Hepatocyte (in vitro differentiated cells): ENCODE data around the gene HNRNPH3. TPM values are rescaled to one million over a fixed set of nuclear protein-coding genes. Genes with fewer than 3 reads are reported as not detected.

ENCODE experiments used
- DNase-seq: peaks from one replicate; pipeline ENCODE4 v3.0.0-alpha.2; 2016; ENCODE audit warnings: low spot score
- H2AFZ ChIP-seq: fragments of 200-600 bp; sonication (generic); 2 replicates; pipeline ENCODE4 v1.6.0; 2016; ENCODE audit warnings: antibody characterized with exemption, mild to moderate bottlenecking
- H3K27ac ChIP-seq: fragments of 200-600 bp; sonication (generic); 2 replicates; pipeline ENCODE4 v1.5.1; 2016; ENCODE audit warnings: mild to moderate bottlenecking
- H3K27me3 ChIP-seq: fragments of 200-600 bp; sonication (generic); 2 replicates; pipeline ENCODE4 v1.6.1; 2016
- H3K36me3 ChIP-seq: fragments of 200-600 bp; sonication (generic); replicated peaks from 2 replicates; pipeline ENCODE4 v1.5.1; 2016; ENCODE audit warnings: low read depth; ENCODE audit not compliant: insufficient read depth
- H3K4me1 ChIP-seq: fragments of 200-600 bp; sonication (generic); 2 replicates; pipeline ENCODE4 v1.5.1; 2016; ENCODE audit warnings: mild to moderate bottlenecking, moderate library complexity; ENCODE audit not compliant: insufficient read depth
- H3K4me2 ChIP-seq: fragments of 200-600 bp; sonication (generic); 2 replicates; pipeline ENCODE4 v1.6.0; 2016
- H3K4me3 ChIP-seq: fragments of 200-600 bp; sonication (generic); 2 replicates; pipeline ENCODE4 v1.5.1; 2016; ENCODE audit warnings: mild to moderate bottlenecking
- H3K79me2 ChIP-seq: fragments of 200-600 bp; sonication (generic); 2 replicates; pipeline ENCODE4 v1.6.0; 2017; ENCODE audit warnings: mild to moderate bottlenecking
- H3K9me2 ChIP-seq: fragments of 200-600 bp; sonication (generic); replicated peaks from 2 replicates; pipeline ENCODE4 v1.6.0; 2017; ENCODE audit warnings: mild to moderate bottlenecking; ENCODE audit not compliant: insufficient read depth
- H3K9me3 ChIP-seq: fragments of 200-600 bp; sonication (generic); 2 replicates; pipeline ENCODE4 v1.5.1; 2016; ENCODE audit warnings: low read depth, mild to moderate bottlenecking
- H4K20me1 ChIP-seq: fragments of 200-600 bp; sonication (generic); 2 replicates; pipeline ENCODE4 v1.6.0; 2016; ENCODE audit warnings: mild to moderate bottlenecking; ENCODE audit not compliant: insufficient read depth, poor library complexity, severe bottlenecking
- EZH2 ChIP-seq: fragments of 200-600 bp; sonication (generic); IDR thresholded peaks from 2 replicates; pipeline ENCODE4 v1.6.1; 2016; ENCODE audit warnings: antibody characterized with exemption, mild to moderate bottlenecking, borderline replicate concordance
- EZH2phosphoT487 ChIP-seq: fragments of 200-600 bp; sonication (generic); IDR thresholded peaks from one replicate; pipeline ENCODE4 v1.6.1; 2018; ENCODE audit warnings: antibody characterized with exemption, mild to moderate bottlenecking, low read depth, moderate library complexity; ENCODE audit not compliant: unreplicated experiment, severe bottlenecking
- WGBS: methylation state at CpG from one replicate; pipeline ENCODE4 v1.1.6; 2016; ENCODE audit warnings: low lambda C conversion rate; ENCODE audit errors: missing lambda C conversion rate; 5-methylcytosine and 5-hydroxymethylcytosine counted together
- polyA plus RNA-seq: library from polyadenylated mRNA; unstranded; fragments of >200 nt; fragmentation: Nextera tagmentation; extraction: Ambion mirVana; gene quantifications from 2 replicates; pipeline ENCODE4 v1.2.1, GENCODE V29; 2016
- total RNA-seq: library from RNA; depleted of rRNA; stranded (reverse); fragments of >200 nt; gene quantifications from 2 replicates; pipeline ENCODE4 v1.2.3, GENCODE V29; 2014
- TF ChIP-seq, protein P1 (sequence below): fragments of 200-600 bp; sonication (generic); IDR thresholded peaks from 2 replicates; pipeline ENCODE4 v1.5.1; 2016; ENCODE audit warnings: antibody characterized with exemption, mild to moderate bottlenecking; ENCODE audit not compliant: poor library complexity

The HNRNPH3 gene
- total and polyA plus RNA-seq, 2 experiments from 2014 or later, result 26.8 to 135 TPM

DNA sequence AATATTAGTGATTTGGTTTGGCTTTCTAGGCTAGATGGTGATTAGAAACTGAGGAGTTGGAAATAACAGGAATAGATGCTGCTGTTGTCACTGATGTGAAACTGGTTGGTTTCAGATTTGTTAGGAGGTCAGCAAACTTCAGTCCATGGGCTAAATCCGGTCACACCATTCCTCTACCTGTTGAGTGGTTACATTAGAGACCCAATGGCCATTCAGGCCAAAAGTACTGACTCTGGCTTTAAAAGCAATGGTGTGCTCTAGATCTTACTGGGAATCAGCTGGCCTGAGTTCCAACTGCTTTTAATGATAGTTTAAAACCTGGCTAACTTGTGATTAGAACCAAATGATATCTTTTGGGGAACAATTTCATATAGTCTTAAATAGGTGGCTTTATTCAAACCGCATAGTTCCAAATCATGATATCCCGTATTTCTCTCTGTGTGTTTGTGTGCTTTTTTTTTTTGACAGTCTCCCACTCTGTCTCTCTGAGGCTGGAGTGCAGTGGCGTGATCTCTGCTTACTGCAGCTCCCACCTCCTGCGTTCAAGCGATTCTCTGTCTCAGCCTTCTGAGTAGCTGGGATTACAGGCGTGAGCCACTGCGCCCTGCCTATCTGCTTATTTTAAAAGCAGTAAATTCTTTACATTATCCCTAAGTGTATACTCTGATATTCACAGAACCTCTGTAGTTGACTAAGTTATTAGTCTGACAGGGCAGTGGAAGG is 8.7 kb downstream of the HNRNPH3 start:
- TF ChIP-seq, protein P1, sequence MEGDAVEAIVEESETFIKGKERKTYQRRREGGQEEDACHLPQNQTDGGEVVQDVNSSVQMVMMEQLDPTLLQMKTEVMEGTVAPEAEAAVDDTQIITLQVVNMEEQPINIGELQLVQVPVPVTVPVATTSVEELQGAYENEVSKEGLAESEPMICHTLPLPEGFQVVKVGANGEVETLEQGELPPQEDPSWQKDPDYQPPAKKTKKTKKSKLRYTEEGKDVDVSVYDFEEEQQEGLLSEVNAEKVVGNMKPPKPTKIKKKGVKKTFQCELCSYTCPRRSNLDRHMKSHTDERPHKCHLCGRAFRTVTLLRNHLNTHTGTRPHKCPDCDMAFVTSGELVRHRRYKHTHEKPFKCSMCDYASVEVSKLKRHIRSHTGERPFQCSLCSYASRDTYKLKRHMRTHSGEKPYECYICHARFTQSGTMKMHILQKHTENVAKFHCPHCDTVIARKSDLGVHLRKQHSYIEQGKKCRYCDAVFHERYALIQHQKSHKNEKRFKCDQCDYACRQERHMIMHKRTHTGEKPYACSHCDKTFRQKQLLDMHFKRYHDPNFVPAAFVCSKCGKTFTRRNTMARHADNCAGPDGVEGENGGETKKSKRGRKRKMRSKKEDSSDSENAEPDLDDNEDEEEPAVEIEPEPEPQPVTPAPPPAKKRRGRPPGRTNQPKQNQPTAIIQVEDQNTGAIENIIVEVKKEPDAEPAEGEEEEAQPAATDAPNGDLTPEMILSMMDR, result no peak
- TF ChIP-seq EZH2, result no peak
- no peak for TF ChIP-seq EZH2phosphoT487
- Histone ChIP-seq H3K36me3 (no peaks in the 10 kb centered on the region), H3K27me3 (no peaks in the 10 kb centered on the region), H3K4me3 (no peak overlapping the region), H3K4me1 (peaks cover 25% of the 10 kb centered on the region), H4K20me1 (peaks cover 69% of the 10 kb centered on the region), H3K9me3 (no peaks in the 10 kb centered on the region), H3K79me2 (peaks cover 62% of the 10 kb centered on the region), H2AFZ (no peak overlapping the region), H3K27ac (no peak overlapping the region), H3K9me2 (no peaks in the 10 kb centered on the region), H3K4me2 (no peak overlapping the region)
- DNase-seq, result no peak
- 90% methylated on average over 8 of the region's 8 CpGs for WGBS

DNA sequence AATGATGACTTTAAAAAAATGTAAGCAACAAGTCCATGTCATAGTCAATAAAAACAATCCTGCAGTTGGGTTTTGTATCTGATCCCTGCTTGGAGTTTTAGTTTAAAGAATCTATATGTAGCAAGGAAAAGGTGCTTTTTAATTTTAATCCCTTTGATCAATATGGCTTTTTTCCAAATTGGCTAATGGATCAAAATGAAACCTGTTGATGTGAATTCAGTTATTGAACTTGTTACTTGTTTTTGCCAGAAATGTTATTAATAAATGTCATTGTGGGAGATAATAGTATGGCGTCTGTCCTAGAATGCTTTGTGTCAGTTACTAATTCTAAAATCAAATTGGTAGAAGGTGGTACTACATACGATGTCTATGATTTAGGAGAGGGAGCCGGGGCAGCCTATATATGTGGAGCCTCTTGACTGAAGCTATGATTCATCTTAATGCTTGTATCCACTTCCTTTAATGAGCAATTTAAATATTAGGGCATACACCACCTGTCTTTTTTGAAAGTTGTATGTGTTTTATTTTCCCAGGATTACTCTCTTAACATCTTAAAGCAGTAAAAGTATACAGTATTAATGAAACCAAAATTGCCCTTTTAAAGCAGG is 11.1 kb downstream of the HNRNPH3 start:
- Histone ChIP-seq H3K79me2 (peaks cover 38% of the 10 kb centered on the region), H2AFZ (no peak overlapping the region), H4K20me1 (peaks cover 44% of the 10 kb centered on the region), H3K4me2 (no peak overlapping the region), H3K9me2 (no peaks in the 10 kb centered on the region), H3K4me1 (peaks cover 2% of the 10 kb centered on the region), H3K36me3 (no peaks in the 10 kb centered on the region), H3K27me3 (no peaks in the 10 kb centered on the region), H3K4me3 (no peak overlapping the region), H3K27ac (no peak overlapping the region), H3K9me3 (no peaks in the 10 kb centered on the region)
- TF ChIP-seq, protein P1, result no peak
- TF ChIP-seq EZH2, result no peak
- TF ChIP-seq EZH2phosphoT487, result no peak
- DNase-seq, result no peak
- 95% methylated on average over 3 of the region's 3 CpGs for WGBS

DNA sequence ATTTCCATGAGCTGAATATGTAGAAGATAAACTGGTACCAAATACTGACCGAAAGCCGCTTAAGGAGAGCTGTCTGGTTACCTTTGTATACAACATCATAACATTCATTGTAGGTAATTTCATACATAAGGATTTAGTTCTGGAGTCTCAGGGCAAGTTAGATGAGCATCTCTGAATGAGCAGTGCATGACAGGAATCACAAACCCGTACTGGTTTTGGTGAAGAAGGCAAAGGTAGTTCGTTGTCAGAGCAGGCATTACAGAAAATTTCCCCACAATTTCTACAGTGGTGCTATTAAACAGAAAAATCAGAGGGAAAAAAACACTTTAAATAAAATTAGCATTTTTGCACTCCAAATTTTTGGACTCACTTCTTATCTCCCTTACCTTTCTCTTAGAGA is 13.8 kb downstream of the HNRNPH3 start:
- no peak overlapping the region for H3K4me3 ChIP-seq
- TF ChIP-seq EZH2phosphoT487, result no peak
- TF ChIP-seq, protein P1, result no peak
- TF ChIP-seq EZH2, result no peak
- H3K27me3 ChIP-seq, result no peaks in the 10 kb centered on the region
- peaks cover 18% of the 10 kb centered on the region for H4K20me1 ChIP-seq
- H3K9me2 ChIP-seq, result no peaks in the 10 kb centered on the region
- H3K36me3 ChIP-seq, result no peaks in the 10 kb centered on the region
- H3K27ac ChIP-seq, result no peak overlapping the region
- H3K79me2 ChIP-seq, result peaks cover 11% of the 10 kb centered on the region
- H3K4me2 ChIP-seq, result no peak overlapping the region
- 92% methylated on average over 4 of the region's 4 CpGs for WGBS
- no peak overlapping the region for H2AFZ ChIP-seq
- H3K4me1 ChIP-seq, result no peaks in the 10 kb centered on the region
- no peak for DNase-seq
- H3K9me3 ChIP-seq, result no peaks in the 10 kb centered on the region
